HepG2 (cell line): ENCODE results near the gene AHSG. TPM values are rescaled to one million over a fixed set of nuclear protein-coding genes. Genes with fewer than 3 reads are reported as not detected.
A peak's percentile ranks its signal among the peaks of the same experiment; 100 is the strongest.

Experiments used
- ATF3 ChIP-seq: sonication (generic); formaldehyde crosslinking; IDR thresholded peaks from 2 replicates; pipeline ENCODE4 v1.4.0; 2020; ENCODE audit warnings: missing genetic modification reagents
- CC2D1A ChIP-seq: sonication (generic); formaldehyde crosslinking; IDR thresholded peaks from 2 replicates; pipeline ENCODE4 v1.8.1; 2023; ENCODE audit warnings: mild to moderate bottlenecking, missing genetic modification reagents
- DZIP1 ChIP-seq: sonication (generic); formaldehyde crosslinking; IDR thresholded peaks from 2 replicates; pipeline ENCODE4 v1.5.0; 2020; ENCODE audit warnings: mild to moderate bottlenecking, missing genetic modification reagents
- ELF1 ChIP-seq: sonication (generic); formaldehyde crosslinking; IDR thresholded peaks from 2 replicates; pipeline ENCODE4 v1.4.0; 2020; ENCODE audit warnings: missing genetic modification reagents
- GABPA ChIP-seq, 2 experiments: IDR thresholded peaks; 2 replicates each; pipeline ENCODE4 v1.6.1; 2011 to 2016; ENCODE audit warnings: low read depth in 2 of 2, low read length in 1 of 2, missing biosample characterization in 1 of 2, missing genetic modification characterization in 1 of 2
- HIC2 ChIP-seq: sonication (generic); formaldehyde crosslinking; IDR thresholded peaks from 2 replicates; pipeline ENCODE4 v1.9.0; 2022; ENCODE audit warnings: low read depth, missing genetic modification reagents
- HOMEZ ChIP-seq: IDR thresholded peaks from 2 replicates; pipeline ENCODE4 v1.6.1; 2016; ENCODE audit warnings: low read depth
- MTA1 ChIP-seq: sonication (generic); formaldehyde crosslinking; IDR thresholded peaks from 2 replicates; pipeline ENCODE4 v1.4.0; 2020; ENCODE audit warnings: missing genetic modification reagents, mild to moderate bottlenecking, borderline replicate concordance
- PITX1 ChIP-seq: sonication (generic); formaldehyde crosslinking; IDR thresholded peaks from 2 replicates; pipeline ENCODE4 v1.5.1; 2020; ENCODE audit warnings: mild to moderate bottlenecking, missing genetic modification reagents
- POLR2AphosphoS2 ChIP-seq: IDR thresholded peaks from 2 replicates; pipeline ENCODE4 v1.6.1; 2011; ENCODE audit warnings: low read depth, low read length, improper control_type of control experiment
- SATB2 ChIP-seq: sonication (generic); formaldehyde crosslinking; IDR thresholded peaks from 2 replicates; pipeline ENCODE4 v1.5.0; 2020; ENCODE audit warnings: missing genetic modification reagents
- SIX4 ChIP-seq: sonication (generic); formaldehyde crosslinking; IDR thresholded peaks from 2 replicates; pipeline ENCODE4 v1.4.0; 2020; ENCODE audit warnings: missing genetic modification reagents
- TAF1 ChIP-seq: sonication (generic); formaldehyde crosslinking; IDR thresholded peaks from 2 replicates; pipeline ENCODE4 v1.4.0; 2020; ENCODE audit warnings: missing genetic modification reagents
- U2AF2 ChIP-seq: fragments of 200-400 bp; formaldehyde crosslinking; IDR thresholded peaks from 2 replicates; pipeline ENCODE4 v1.6.1; 2017; ENCODE audit warnings: low read depth, mild to moderate bottlenecking, low read length
- ZNF121 ChIP-seq: sonication (generic); formaldehyde crosslinking; IDR thresholded peaks from 2 replicates; pipeline ENCODE4 v1.5.0; 2020; ENCODE audit warnings: mild to moderate bottlenecking, missing genetic modification reagents
- ZNF367 ChIP-seq: sonication (generic); formaldehyde crosslinking; IDR thresholded peaks from 2 replicates; pipeline ENCODE4 v1.4.0; 2020; ENCODE audit warnings: missing genetic modification reagents, borderline replicate concordance
- ZNF382 ChIP-seq: sonication (generic); formaldehyde crosslinking; IDR thresholded peaks from 2 replicates; pipeline ENCODE4 v1.5.0; 2020; ENCODE audit warnings: missing genetic modification reagents, mild to moderate bottlenecking, borderline replicate concordance
- ZNF501 ChIP-seq: sonication (generic); formaldehyde crosslinking; IDR thresholded peaks from 2 replicates; pipeline ENCODE4 v1.5.1; 2020; ENCODE audit warnings: mild to moderate bottlenecking, moderate library complexity, missing genetic modification reagents
- ZNF569 ChIP-seq: sonication (generic); formaldehyde crosslinking; IDR thresholded peaks from 2 replicates; pipeline ENCODE4 v1.5.0; 2020; ENCODE audit warnings: mild to moderate bottlenecking, missing genetic modification reagents, moderate library complexity, borderline replicate concordance
- ZNF652 ChIP-seq: IDR thresholded peaks from 2 replicates; pipeline ENCODE4 v1.6.1; 2016; ENCODE audit warnings: low read depth, borderline replicate concordance
- polyA plus RNA-seq, 8 experiments: library from polyadenylated mRNA; depleted of rRNA in 3 of 8; stranded (reverse) in 7 of 8; unstranded in 1 of 8; fragments of >200 nt; fragmentation: Illumina TruSeq in 4 of 8; extraction: Trizol in 4 of 8; gene quantifications; 2 replicates each; pipeline versions ENCODE4 v1.2.1 to v1.2.3, GENCODE V29; 2011 to 2016; ENCODE audit warnings: low read depth in 4 of 8, missing spikeins in 1 of 8, mixed read lengths in 1 of 8; ENCODE audit not compliant: insufficient read depth in 1 of 8
- total RNA-seq, 5 experiments: library from RNA; depleted of rRNA; stranded (reverse); fragments of >200 nt; fragmentation: Illumina TruSeq; extraction: Trizol; gene quantifications; 2 replicates each; pipeline ENCODE4 v1.2.3, GENCODE V29; 2016; ENCODE audit warnings: low read depth in 1 of 5
- TF ChIP-seq, protein P1 (sequence below): sonication (generic); formaldehyde crosslinking; IDR thresholded peaks from 2 replicates; pipeline ENCODE4 v1.8.1; 2023; ENCODE audit warnings: missing genetic modification reagents, mild to moderate bottlenecking, borderline replicate concordance
- TF ChIP-seq, protein P2 (sequence below): IDR thresholded peaks from 2 replicates; pipeline ENCODE4 v1.6.1; 2016

The AHSG gene
- total and polyA plus RNA-seq, 2 of the 13 experiments (the other 11 are each of a cell fraction or from before 2014, with no cell fraction given) = 2,043 to 19,152 TPM

DNA sequence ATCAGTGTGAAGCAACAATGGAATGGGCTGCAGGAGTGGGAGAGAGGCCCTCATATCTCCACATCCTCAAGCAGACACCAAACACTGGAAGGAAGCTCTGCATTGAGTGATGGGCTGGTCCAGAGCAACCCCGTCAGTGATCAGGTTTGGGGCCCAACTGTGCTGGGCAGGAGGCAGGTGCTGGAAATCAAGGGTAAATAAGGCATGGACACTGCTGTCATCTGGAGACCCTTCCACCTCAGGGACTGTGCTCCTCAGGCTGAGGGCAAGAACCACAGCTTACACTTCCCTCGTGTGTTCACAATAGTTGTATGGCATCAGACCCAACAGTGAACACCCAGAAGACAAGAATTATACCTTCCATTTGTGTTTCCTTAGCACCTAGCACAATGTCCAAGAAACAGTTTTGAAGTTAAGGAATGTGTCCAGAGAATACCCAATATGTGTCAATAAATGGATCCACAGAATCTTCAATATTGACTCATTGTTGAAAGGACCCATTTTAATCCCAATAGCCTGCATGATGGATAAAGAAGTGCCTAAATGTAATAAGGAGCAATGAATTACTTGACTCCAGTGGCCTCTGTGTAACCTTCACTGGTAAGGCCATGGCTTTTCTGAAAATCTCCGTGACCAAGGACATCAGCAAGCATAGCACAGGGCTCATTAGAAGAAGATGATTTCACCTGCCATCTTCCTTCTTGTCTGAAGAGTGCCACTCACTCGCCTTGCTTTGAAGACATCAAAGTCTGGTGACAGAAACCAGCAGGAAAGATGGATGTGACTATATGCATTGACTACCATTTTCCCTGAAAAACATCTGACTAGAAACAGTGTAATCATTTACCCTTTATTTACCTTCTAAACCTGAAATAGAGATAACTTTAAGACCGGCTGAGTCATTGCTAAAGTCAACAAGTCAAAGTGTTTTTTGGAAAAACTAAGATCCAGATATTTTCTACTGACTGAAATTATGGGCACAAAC lies 7.0 kb upstream of the AHSG start (continued):
- TF ChIP-seq ATF3 (CRISPR knock-in tag) (peak; percentile 96), U2AF2 (no peak), SIX4 (peak; percentile 64; the same call in 1 of the 2 replicates), PITX1 (peak; percentile 81), ZNF569 (CRISPR knock-in tag) (no peak), HIC2 (CRISPR knock-in tag) (no peak), ZNF382 (CRISPR knock-in tag) (no peak), MTA1 (CRISPR knock-in tag) (no peak), HOMEZ (CRISPR knock-in tag) (peak; percentile 72), ZNF501 (0 out of 2 replicates have a peak, but pooled peaks have one; percentile 19), ZNF367 (CRISPR knock-in tag) (no peak), ELF1 (CRISPR knock-in tag) (no peak), CC2D1A (CRISPR knock-in tag) (no peak), SATB2 (no peak), ZNF652 (CRISPR knock-in tag) (peak; percentile 63; the same call in 1 of the 2 replicates), ZNF121 (peak; percentile 28; the same call in 1 of the 2 replicates), TAF1 (CRISPR knock-in tag) (0 out of 2 replicates have a peak, but pooled peaks have one; percentile 19), DZIP1 (CRISPR knock-in tag) (no peak), GABPA (IDR thresholded peaks at IDR 0.05; ENCODE audit: low read depth, low read length) (no peak), GABPA (CRISPR knock-in tag; IDR thresholded peaks at IDR 0.05; ENCODE audit: low read depth) (peak; percentile 40), POLR2AphosphoS2 (no peak)
- TF ChIP-seq, protein P1, sequence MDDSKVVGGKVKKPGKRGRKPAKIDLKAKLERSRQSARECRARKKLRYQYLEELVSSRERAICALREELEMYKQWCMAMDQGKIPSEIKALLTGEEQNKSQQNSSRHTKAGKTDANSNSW (CRISPR knock-in tag) = no peak
- TF ChIP-seq, protein P2, sequence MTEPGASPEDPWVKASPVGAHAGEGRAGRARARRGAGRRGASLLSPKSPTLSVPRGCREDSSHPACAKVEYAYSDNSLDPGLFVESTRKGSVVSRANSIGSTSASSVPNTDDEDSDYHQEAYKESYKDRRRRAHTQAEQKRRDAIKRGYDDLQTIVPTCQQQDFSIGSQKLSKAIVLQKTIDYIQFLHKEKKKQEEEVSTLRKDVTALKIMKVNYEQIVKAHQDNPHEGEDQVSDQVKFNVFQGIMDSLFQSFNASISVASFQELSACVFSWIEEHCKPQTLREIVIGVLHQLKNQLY (CRISPR knock-in tag) = peak; percentile 42; the same call in 1 of the 2 replicates
